Stimulated activated CD4-positive, alpha-beta T cell treated with anti-CD3 and anti-CD28 coated beads, Interleukin-12 subunit alpha, Interleukin-12 subunit beta, amount 100 ng/mL, for 4 hours (primary cell): ENCODE measurements around the gene BEND5.
A peak's percentile ranks its signal among the peaks of the same experiment; 100 is the strongest.

Experiments used
- DNase-seq: peaks from one replicate; pipeline ENCODE4 v3.0.0-alpha.2; 2020

BEND5 gene

DNA sequence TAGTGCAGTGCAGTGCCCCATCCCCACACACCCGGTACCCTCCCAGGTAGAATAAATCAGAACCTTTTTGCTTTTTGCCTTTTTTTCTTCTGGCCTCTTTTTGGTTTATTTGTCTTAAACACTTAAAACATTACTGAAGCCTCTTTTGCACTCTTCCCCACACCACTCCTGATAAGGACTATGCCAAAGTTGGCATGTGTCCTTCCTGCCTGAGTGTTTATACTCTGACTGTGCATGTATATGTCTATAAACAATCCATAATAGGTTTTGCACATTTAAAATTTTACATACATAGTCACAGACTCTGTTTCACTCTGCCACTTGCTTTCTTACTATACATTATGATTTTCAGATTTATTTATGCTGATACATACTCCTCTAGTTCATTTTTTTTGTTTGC lies 59.6 kb downstream of the BEND5 start:
- no peak for DNase-seq

DNA sequence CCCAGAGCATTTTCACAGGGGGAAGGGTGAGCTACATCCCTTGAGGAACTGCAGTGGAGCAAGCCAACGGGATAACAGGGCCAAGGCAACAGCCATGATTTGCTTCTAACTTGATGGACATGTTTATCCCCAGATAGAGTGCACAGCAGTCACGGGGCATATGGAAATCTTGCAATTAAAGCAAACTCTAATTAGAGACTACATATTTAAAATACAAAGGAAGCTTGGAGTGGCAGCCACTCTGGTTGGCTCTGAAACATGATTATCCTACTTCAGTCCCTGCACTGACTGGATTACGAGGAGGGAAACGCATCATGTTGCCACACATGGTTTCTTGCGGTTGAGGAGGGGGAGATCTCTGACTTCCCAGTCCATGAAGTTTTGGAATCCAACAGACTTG lies 60.8 kb downstream of the BEND5 start:
- no peak for DNase-seq

DNA sequence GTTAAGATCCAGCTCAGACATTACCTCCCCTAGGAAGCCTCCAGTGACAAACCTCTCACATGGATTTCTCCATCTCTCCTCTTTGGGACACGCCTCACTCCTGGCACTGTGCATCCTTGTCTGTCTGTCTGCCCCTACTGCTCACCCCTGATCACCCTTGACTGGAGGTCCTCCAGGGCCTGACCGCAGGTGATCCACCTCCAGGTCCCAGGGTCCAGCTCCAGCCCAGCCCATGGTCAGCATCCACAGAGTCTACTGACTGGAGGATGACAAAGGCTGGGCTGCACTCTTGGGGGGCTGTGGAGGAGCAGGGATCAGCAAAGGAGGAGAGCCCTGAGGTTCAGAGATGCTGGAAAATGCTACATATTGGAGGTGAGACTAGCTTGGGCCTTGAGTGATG lies 65.8 kb downstream of the BEND5 start:
- no peak for DNase-seq

DNA sequence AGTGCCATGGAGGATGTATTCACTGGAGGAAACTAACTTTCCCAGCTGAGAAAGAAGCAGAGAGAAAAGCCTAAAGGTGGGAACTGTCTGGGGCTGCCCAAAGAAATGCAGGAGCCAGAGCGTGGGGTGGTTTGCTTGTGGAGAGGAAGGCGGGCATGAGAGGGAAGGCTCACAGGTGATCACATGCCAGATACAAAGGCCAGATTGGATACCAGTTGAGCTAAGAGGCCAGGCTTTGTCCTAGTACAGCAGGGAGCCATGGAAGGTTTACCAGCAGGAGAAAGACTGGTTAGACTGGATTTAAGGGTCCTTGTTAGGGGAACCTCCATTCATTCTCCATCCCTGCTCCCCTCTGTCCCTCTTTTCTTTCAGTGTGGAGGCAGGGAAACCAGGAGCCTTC lies 66.4 kb downstream of the BEND5 start:
- no peak for DNase-seq

DNA sequence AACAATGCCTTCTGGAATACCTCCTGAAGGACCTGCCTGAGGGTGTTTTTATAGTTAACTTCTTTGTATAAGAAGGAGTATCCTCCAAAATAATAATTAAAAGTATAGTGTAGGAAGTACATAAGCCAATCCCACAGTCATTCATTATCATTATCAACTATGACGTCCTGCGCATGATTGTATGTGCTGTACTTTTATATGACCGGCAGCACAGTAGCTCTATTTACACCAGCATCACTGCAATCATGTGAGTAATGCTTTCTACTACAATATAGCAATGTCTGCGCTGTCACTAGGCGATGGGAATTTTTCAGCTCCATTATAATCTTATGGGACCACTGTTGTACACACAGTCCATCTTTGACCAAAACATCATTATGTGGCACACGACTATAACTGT lies 72.0 kb downstream of the BEND5 start:
- no peak for DNase-seq

DNA sequence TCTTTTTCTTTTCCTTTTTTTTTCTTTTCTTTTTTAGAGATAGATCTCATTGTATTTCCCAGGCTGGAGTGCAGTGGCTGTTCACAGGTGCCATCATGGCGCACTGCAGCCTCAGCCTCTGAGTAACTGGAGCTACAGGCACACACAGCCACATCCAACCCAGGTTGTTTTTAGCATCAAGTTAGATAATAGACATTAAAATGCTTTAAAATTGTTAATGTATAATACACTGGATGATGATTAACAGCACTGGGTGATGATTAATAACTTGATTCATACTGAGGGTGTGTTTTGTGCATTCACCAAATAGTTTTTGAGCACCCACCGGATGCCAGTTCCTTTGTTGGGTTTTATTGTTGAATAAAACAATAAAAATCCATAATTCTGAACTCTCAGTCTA lies 75.2 kb downstream of the BEND5 start:
- no peak for DNase-seq

DNA sequence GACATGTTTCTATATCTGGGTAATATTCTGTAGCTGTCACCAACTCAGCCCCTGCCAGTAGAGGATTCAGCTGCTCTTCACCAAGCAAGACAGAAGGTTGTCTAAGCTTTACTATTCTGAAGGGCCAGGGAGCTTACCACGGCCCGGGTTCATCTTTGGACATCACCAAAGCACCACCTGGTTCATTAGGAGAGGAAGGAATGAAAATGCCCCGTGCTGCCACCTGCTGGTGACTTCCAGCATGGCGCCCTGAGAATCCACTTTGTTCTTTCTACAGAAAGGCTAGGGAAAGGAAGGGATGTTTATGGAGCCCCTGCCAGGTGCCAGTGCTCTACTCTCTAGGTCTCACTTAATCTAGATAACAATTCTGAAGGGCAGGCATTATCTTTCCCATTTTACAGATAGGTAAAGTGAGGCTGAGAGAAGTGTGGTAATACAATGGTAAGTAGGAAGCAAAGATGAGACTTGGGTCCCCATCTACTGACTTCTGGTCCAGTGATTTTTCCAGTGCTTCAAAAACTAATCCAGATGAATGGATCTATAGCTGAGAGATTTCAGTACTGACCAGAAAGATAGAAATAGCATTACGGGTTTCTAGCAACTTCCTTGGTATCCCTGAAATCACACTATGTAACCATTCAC lies 79.5 kb downstream of the BEND5 start:
- DNase-seq: peak; percentile 50

DNA sequence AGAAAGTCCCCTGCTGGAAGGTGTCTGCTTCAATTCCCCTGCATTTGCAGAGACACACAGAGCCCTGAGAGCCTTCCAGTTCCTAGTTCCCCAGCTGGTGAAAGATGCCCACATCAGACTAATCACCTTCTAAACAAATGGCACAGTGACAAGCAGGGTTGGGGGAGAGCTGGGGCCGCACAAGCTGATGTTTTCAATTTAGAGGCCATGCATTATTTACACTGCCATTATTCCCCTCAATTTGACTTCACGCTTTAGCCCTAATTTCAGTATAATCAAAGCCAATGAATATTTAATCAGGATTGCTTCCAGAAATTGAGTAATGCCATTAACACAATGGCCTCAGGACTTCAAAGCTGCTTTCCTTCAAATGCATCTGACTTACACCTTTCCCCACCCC lies 81.5 kb downstream of the BEND5 start:
- DNase-seq: no peak

DNA sequence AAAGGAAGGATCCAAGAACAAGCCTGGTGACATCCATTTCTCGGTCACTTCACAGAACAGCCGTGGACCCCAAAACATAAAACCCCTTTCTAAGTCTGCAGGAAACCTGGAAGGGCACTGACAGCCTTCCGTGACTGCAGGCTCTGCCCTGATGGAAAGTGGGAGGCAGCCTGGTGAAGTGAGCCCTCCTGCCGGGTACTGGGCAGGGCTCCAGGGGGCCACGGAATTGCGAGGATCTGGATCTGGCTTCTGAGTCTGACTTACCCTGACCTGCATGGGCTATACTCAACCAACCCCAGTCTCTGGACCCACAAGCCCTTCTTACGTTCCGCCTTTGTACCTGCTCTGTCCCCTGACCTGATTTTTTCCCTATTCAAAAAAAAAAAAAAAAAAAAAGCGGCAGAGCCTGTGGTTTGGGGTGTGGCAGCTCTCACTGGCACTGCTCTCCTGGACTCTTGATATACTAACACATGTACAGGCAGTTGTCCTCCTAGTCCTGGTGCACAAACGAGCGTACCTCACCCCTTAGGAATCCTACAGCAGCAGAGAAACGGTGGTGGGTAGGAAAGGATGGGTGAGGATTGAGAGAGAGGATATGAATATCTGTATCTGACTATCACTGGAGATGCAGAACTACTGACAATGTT lies 82.9 kb downstream of the BEND5 start:
- no peak for DNase-seq

DNA sequence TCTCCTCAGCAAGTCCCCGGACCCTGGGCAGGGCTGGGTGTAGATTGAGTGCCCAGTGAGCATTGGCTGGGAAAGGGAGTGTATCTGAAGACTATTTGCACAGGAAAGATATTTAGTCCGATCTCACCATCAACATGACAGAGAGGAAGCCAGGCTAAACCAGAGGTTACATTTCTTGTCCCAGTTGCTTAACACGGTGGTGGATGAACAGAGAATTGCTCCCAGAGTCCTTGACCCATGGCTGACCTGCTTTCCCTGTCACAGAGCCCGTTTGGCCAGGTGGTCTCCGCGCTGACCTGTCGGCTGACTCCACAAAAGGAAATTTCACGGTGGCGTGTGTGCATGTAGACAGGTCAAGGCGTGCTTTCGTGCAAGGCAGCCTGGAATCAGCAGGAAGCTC lies 83.5 kb downstream of the BEND5 start:
- no peak for DNase-seq

DNA sequence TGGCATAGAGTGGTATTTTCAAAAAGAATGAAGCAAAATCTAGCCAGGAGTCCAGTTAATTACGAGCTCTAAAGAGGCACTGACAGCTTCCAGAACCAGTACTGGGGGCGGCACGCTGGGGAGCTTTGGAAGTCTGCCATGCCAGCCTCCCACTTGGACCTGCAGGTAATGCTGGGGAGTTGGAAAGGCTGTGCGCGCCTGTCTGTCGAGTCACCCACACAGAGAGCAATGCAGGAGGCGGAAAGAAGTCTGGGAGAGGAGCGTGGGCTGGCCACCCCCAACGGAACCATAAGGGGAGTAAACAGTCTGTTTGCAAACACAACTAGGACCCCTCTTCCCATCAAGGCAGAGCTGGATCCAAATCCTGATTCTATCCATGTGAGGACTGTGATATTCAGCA lies 84.5 kb downstream of the BEND5 start:
- DNase-seq: no peak

DNA sequence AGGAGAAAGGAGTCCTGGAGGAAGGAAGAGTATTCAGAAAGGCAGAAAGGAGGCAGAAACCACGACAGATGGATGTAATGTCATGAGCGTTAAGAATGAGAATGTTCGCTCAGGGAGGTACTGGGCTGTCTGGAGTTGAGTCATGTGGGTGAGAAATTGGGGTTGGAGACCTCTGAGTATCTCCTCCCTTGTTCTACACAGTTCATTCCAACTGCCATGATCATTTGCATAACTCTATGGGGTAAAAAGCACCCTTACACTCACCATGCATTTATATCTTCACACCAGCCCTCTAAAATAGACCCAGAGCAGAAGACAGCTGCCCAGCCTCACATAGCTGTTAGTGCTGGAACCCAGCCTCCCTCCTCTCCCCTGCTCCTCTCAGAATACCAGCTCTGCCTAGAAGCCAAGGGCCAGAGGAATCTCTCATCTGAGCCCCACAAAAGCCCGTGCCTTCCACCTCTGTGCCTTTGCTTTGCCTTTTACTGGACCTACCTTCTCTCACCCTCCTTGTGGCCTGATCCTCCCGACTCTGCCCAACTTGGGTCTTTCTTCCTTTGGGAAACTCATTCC lies 85.2 kb downstream of the BEND5 start:
- no peak for DNase-seq

DNA sequence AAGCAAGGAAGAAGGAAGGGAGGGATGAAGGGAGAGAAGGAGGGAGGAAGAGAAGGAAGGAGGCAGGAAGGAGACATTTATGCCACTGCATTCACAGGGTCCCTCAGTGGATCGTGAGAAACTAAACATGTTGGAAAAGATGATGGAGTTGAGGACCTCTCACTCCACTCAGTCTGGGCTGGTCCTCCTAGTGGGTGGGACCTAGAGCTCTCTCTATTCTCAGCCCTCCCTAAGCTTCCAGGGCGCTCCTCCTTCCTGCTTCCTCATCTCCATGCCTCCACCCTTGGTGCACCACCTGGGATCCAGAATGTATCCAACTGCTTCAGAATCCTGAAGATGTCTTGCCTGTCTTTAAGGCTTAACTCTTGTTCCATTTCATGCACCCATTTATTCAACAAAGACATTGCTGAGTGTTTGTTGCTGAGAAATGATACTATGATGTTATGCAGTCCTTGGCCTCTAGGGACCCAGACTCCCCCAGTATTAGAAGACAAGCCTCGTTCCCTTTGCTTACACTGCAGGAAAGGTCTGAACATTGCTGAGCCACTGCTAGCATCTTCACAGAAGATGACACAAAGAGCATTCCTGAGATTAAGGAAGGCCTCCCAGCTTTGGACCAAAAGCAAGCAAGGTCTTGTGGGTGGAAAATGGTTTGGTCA lies 88.5 kb downstream of the BEND5 start:
- no peak for DNase-seq

DNA sequence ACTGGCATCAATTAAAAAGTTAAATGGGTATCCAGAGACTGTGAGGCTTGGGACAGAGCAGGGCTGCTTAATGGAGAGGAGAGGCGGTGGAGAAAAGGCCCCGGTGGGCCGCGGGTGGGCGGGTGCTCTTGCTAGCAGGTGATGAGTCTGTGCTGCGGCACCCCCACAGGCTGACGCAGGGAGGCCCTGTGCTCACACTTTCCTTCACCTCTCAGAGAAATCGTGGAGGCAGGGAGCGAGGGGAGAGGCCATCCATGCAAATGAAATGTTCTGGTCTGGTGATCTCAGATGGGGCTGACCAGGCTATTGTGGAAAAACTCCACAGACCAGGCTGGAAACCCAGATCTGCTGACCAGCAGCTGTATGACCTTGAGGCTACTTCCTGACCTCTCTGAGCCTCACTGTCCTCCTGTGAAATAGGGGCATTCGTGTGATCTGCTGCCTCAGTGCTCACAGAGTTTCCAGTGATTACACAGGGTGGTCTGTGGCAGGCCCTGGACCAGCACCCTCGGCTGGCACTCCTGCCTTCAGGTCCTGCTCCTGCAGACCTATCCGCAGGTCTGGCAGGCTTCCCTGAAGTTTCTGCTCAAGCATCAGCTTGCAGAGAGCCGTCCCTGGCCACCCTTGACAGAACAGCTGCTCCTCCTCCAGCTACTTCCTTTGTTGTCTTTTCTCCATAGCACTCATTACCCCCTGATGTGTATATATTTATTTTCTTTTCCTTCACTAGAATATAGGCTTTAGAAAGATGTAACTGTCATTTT lies 89.2 kb downstream of the BEND5 start:
- no peak for DNase-seq

DNA sequence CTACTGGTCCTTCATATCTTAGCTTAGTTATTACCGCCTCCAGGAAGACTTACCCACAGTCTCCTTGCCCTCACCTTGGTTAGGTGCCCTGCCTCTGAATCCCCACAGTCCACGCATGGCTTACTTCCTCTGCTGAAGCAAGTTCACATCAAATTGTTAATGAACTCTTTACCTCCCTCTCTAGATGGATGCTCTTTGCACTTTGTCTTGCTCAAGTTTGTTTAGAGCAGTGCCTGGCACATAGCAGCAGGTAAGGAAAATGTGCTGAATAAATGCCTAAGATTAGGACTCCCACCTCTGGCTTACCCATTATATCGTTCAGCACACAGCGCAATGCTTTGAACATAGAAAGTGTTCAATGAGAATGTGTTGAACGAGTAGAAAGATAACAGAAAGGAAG lies 90.5 kb downstream of the BEND5 start:
- no peak for DNase-seq

DNA sequence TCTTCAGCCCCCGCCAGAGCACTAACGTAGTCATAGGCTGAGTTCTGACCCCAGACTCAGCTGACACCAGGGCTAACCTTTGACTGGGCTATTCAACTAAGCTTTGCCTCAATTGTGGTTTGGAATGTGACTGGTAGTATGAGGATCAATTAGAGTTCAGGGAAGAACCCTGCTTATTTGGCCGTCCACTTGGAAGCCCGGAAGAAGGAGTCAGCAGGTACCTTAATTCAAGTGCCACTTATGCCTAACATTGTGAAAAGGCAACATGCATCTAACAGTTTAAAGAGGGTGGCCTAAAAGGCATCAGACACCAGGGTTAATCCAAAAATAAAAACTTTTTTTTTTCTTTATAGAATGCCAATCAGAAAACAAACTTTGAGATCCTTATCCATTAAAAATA lies 92.3 kb downstream of the BEND5 start:
- DNase-seq: no peak

DNA sequence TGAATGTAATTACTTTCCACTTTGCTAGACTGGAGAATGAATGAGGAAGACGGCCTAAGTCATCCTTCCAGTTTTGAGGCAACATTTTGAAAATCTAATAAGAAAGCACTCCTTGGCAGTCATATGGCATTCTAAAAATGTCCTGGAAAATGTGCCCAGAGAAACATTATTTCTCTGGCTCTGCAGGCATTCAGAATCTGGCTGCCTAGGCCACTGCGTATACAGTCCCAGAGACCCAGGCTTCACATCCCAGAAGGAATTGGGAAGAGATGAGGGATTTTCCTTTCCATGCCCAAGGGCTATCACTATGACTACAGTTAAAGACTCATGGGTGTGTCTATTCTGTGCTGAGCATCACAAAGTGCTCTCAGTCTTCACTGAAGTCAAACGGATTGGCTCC lies 92.9 kb downstream of the BEND5 start:
- DNase-seq: no peak

DNA sequence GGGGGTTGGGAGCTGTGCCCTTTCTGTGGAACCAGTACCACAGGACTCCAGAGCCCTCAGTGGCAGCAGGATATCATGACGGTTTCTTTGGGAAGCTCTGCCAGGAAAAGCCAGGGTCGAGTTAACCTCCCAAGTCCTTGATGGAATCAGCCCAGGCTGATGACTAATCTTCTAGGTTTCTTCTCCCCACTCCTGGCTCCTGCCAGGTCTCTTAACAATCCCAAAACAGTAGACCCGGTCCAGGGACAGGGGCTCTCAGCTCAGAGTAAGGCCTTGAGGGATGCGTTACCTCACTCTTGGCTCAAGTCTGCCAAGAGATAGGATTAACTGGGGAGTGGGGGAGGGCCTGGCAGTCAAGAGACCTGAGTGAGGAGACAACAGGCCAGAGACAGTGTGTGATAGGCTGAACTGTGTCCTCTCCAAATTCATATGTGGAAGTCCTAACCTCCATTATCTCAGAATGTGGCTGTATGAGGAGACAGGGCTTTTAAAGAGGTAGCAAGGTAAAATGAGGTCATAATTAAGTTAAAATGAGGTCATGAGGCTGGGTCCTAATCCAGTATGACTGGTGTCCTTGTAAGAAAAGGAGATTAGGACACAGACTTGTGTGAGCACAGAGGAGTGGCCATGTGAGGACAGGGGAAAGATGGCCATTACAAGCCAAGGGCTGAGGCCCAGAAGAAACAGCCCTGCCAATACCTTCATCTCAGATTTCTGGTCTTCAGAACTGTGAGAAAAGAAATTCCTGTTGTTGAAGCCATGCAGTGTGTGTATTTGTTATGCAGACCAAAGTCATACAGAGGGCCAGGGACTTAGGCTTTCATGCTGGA lies 95.0 kb downstream of the BEND5 start:
- DNase-seq: no peak

DNA sequence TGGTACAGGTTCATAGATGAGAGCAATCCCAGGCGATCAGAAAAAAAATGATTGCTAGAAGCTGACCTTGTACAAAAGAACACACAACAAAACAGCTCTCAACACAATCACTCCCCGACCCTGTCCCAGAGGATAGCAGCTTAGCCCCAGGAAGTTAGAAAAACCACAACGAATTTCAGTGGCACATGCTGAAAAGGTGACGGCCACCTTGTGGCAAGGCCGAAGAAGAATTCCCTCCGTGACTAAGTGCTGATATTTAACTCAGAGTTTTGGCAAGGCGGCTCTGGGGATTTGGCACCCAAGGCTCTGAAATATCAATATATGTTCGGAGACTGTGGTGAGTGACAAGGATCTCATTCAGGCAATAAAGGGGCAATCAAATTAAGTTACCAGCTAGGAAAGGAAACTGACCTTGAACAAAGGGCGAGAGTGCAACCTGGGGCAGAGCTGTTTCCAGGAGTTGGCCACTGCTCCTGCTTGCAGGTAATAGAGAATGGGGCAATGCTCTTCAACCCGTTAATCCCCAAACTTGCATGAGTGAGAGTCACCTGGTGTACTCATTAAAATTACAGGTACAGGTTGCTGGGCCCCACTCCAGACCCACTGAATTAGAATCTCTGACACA lies 96.2 kb downstream of the BEND5 start:
- DNase-seq: no peak

DNA sequence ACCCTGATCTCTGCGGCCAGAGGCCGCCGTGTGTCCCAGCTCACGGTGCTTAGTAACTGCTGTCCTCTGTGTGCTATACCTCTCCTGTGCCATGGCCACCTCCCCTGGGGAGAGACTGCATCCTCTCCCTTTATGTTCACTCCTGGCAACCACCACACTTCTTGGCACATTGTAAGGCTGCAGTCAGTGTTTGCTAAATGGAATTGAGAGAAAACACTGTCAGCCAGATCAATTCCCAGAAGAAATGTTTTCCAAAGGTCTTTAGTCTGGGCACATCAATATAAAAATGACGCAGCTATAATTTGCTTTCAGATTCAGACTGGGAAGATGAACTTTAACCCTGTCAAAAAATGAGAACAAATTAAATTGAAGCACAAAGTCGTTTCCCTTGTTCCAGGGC lies 96.8 kb downstream of the BEND5 start:
- no peak for DNase-seq

DNA sequence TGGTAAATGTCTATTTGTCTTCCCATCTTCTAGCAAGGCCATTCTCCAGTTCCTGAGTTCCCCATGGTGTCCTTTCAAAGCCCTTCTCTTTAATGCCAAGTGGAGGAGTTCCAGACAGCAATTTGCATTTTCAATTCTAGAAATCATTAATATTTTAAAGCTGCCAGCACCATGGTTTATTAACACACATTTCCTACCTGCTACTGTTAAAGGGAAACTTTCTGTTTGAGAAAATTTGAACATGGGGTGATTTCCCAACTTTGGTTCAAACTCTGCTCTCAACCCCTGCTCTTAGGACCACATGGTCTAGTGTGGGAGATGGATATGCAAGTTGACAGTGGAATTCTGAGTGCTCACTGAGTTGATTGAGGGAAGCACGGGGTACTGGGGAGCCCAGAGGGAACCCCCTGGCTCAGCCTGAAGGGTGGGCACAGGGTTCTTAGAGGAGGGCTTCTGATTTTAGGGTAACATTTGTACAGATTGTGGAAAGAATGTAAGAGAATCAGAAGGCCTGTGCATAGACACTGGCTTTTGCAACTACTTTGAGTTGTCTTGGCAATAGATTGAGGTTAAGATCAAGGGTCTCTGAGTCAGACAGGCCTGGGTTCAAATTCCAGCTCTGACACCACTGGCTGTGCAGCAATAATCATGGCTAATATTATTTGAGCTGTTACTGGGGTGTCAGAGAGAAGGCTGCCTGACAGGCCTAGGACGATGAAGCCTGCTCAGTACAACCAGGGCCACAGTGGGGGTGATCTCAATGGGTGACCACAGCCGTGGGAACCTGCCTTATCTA lies 97.8 kb downstream of the BEND5 start:
- no peak for DNase-seq
